Stimulated activated CD4-positive, alpha-beta T cell treated with anti-CD3 and anti-CD28 coated beads, Interleukin-15, amount 100 ng/mL, for 48 hours (primary cell): Measurements from ENCODE around the gene TRIM9.
A peak's percentile ranks its signal among the peaks of the same experiment; 100 is the strongest.

Source experiments
- DNase-seq, 2 donors: peaks; one replicate each; pipeline ENCODE4 v3.0.0-alpha.2; 2020; ENCODE audit warnings: low read depth in 2 of 2

TRIM9 gene

DNA sequence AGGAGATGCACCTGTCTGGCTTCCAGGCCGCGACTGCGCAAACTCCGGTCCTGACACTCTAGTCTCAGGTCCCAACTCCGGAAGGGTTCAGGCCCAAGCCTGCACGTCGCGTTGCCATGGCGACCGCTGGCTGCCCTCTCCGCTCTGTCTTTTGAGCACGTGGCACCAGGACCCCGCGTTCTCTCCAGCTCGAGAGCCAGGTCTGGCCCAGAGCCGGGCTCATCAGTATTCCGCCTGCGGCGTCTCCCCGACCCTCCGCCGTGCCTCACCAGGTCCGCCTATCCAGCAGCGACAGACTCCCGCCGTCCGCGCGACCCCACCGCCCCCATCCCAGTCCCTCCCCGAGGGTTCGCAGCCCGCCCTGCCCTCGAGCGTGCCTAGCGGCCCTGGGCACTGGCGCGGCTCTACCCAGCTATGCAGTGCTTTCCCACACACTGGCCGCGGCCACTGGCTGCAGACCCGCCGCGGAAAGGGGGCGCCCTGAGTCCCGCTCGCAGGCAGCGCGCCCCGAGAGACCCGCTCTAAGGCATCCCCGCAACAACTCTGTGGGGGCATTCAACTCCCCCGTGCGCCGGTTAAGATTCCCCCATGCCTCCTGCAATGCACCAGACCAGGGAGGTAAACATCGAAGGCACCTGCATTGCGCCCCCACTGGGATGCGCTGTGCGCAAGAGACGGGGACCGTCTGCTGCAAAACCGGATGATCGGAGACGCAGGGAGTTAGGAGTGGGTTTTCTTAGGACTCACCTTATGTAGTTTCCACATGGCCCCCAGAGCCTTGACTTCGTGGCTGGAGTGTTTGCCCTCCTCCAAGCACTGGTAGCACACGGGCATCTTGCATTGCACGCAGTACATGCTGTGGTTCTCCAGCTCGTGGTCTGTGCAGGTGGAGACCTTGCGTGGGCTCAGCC, 1.3 kb downstream of the TRIM9 start:
- peak in 1 of 2 donors; percentile 30 for DNase-seq

DNA sequence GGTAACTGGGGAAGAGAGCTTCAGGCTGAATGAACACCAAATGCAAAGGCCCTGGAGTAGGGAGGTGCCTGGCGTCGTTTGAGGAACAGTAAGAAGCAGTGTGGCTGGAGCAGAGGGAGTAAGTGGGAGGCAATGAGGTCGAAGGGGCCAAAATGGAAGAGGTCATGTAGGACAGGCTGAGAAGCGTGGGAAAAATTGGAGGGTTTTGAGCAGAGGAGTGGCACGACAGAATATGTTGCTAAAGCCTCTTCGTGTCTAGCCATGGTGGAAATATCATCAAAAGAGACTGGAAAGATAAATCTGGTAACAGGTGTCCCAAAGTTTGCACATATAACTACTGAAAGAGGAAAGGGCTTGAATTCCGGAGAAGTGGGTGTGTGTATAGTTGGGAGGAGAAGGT, 1.9 kb downstream of the TRIM9 start:
- DNase-seq = no peak

DNA sequence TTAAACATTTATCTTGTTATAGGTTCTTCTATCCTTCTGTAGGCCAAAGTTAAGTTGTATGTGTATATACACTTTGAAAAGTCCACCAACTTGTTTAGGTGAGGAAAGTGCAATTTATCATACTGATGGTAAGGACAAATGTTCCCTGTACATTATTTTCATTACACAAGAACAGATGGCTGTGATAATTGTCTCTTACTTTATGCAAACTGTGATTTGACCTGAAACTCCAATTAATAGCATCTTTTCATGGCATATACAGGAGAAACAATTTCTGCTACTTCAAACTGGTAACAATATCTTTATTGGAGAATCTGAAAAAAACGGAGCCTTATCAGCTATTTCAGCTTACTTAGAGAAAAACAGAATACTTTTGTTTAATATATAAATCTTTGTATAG, 5.6 kb downstream of the TRIM9 start:
- no peak for DNase-seq

DNA sequence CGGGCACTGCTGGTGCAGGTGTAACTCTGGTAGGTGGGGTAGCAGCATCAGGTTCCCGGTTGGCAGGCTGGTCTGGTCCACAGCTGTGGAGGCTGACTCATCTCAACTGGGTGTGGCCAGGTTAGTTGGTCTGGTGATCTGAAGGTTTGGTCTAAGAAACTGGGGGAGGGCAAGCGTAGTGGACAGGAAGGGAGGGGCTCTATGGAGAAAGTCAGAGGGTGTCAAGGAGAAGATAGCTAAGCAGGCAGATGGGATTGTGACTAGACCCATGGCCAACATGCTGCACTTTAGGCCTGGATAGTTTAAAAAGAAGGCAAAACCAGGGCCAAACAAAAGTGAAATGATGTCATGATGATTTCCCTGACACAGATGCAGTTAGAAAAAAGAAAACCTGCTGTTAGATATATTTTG, 7.9 kb downstream of the TRIM9 start:
- no peak for DNase-seq

DNA sequence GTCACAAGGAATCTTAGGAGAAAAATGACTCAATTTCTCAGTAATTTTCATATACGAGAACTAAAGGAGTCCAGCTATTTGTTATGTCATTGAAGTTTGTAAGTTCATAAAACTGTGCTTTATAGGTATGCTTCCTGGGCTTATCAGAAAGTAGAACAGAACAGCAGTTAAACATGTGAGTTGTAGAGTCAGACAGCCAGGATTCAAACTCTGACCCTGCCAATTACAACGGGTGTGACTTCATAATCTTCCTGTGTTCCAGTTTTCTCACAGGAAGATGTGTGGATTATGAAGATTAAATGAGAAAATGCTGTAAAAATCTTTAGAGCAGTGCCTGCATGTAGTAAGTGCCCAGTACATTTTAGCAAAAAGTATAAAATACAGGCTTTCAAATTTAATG, 8.9 kb downstream of the TRIM9 start:
- DNase-seq = no peak

DNA sequence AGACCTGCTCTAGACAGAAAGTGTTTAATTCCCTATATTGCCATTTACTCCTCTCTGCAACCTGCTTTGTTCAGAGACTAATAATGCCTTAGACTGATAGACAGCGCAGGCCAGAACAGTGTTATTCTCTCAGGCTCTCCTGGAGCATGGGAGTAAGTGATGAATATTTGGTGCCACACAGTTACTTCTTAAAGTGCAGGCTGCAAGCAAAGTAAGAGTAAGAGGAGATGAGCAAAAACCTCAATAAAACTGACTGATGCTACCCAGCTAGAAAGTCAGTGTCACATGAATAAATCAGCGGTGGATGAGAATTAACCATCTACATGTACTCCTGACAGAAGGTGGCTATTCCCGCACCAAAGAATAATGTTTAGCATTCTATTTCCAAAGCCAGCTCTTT, 9.9 kb downstream of the TRIM9 start:
- DNase-seq = no peak

DNA sequence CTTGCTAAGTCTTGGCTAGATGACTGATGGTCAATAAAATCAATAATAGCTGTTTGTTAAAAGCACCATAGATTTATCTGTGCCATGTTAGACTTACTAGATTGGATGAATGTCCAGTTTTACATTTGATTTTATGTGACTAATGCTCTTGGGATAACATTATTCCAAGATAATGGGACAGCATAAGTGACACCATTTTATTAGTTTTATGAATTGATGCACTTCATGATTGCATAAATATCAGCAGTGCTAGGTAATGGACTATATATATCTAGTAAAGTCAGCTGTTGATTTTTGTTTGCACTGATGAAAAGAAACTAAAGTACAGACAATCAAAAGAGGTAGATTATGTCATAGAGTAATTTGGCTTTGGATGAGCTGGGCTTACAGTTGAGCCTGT, 10.4 kb downstream of the TRIM9 start:
- DNase-seq = no peak

DNA sequence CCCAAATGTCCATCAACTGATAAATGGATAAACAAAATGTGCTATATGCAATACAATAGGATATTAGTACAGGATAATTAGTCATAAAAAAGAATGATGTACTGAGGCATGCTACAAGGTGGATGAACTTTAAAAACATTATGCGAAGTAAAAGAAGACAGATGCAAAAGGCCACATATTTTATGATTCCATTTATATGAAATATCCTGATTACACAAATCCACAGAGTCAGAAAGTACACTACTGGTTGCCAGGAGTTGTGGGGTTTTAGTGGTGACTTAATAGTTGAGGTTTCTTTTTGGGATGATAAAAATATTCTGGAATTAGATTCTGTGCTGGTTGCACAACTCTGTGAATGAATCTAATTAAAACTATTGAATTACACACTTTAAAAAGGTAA, 12.6 kb downstream of the TRIM9 start:
- no peak for DNase-seq

DNA sequence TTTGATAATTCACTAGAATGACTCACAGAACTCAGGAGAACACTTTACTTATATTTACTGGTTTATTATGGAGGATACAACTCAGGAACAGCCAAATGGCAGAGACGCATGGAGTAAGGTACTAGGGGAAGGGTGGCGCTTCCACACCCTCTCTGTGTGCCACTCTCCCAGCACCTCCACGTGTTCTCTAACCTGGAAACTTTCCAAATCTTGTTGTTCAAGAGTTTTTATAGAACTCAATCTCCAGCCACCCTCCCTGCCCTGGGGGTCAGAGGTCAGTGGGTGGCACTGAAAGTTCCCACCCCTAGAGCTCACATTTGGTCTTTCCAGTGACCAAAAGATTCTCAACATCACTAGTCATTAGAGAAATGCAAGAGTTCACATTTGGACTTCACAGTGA, 13.2 kb downstream of the TRIM9 start:
- no peak for DNase-seq

DNA sequence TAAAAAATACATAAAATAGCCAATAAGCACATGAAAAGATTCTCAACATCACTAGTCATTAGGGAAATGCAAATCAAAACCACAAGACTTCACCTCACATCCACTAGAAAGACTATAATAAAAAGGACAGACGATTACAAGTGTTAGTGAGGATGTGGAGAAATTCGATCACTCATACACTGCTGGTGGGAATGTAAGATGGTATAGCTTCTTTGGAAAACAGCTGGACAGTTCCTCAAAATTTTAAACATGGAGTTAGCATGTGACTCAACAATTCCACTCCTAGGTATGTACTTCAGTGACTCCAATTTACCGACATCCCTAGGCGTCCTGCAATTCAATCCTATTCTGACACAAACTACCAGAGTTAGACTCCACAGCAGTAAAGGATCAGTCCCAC, 13.7 kb downstream of the TRIM9 start:
- no peak for DNase-seq

DNA sequence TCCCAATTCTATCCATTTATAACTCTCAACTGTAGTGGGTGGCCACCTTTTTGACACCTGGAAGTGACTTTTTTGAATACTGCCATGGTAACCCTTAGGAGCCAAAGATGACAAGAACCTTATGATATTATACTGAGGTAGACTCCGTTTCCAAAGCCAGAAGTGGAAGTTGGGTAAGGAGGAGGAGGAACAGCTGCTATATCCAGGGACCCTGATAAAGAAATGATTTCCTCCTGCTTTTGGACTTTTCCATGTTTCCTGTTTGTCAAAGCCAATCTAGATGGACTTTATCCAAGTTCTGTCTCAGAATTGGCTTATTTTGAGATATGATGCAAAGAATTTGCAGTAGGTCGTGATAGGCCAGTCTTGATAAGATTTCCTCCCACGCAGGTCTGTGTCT, 14.3 kb downstream of the TRIM9 start:
- DNase-seq = no peak

DNA sequence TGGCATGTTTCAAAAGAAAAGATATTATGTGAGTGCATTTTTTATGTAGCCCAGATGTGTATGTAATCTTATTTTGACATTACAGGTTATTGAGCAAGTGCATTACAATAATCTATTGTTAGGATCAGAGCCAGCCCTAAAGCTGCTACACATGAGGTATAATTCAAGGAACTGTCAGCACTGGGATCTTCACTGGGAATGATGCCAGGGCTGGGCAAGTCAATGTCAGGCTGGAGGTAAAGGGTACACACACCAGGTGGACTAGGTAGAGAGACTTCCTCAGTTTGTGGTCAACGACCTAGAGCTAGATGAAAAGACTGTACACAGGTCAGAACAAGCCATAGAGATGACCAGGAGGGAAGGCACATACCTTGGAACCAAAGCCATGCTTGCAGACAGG, 15.4 kb downstream of the TRIM9 start:
- no peak for DNase-seq

DNA sequence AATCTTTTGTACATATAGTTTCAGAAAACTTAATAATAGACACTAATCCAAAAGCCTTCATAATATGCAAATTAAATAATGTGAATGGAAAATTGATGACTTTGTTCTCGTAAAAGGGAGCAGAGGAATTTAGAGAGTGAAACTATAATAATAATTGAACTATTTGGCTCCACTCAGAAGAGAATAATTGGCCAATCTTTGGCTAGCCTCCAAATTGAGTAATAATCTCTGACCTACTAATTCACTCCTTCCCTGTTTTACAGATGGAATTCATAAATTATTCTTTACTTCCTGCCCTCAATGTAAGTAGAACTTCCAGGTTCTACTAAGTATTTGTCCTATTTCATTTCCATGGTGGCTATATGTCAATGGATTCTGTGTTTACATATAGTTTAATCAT, 15.8 kb downstream of the TRIM9 start:
- DNase-seq = no peak

DNA sequence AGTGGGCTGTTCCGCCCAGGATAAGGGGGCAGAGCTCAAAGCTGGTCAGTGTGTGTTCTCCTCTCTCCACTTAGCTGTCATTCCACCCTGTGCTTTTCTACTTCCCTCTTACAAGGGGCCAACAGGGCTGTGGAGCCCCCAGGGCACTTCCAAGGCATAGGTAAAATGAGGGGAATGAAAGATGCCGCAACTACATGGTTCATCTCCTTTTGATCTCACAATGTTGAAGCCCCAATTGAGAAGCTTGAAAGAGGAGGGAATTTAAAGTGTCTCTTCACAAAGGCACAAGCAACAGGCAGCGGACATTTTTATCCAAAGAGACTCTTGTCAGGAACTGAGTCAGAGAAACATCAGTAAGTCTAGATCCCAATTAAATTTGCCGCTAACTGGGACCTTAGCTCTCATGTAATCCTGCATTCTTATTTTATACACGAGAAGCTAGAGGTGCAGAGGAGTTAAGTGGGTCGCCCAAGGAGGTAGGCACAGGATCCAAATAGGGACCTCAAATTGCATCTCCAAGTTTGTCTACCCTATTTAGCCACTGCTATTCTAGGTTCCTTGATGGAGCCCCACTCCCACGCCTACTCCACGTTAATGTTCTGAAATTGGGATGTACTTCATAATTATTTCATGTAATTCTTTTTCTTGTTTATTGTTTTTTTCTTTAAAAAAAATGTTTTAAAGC, 20.1 kb downstream of the TRIM9 start:
- no peak for DNase-seq

DNA sequence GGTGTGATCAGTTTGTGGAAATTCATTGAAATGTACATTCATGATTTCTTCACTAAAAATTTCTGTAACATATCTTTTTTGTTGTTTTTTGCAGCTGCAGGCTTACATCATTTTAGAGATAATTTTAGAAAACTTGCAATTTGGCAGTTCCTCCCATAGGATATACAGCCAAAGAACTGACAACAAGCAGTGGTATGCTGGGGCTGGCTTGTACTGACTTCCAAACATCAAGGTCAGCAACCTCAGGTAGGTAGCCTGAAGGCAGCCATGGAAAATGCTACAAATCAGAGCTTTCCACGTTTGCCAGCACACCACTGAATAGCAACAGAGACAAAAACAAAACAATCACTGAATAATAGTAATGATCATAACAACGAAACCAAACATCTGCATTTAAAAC, 21.2 kb downstream of the TRIM9 start:
- no peak for DNase-seq

DNA sequence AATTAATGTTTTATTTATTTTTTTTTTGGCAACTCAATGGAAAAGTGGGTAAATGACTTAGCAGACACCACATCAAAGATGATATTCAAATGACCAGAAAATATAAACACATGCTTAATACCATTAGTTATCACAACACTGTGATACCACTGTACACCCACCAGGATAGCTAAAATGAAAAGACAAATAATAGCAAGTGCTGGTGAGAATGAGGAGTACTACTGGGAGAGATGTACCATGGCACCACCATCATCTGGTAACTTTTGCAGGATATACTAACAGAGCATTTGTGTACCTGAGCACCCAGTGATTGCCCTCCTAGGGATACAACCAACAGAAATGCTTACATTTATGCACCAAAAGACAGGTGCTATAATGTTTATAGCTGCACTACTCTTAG, 21.9 kb downstream of the TRIM9 start:
- DNase-seq = no peak

DNA sequence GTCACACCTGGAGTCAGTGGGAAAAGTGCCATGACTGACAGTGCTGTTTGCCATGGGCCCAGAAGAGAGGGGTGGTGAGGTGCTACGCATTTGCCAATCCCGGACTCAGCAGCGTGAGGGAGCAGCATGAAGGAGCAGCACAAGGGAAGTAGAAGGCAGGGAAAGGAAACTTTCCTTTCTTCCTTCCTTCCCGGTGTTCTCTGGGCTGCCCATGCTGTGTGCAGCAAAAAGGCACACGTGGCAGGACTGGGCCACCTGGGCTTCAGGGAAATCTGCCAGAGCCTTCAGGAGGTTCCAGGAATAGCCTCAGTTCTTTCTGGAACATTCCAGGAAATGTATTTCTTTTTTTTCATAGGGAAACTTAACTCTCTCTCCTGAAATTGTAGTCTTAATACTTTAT, 23.0 kb downstream of the TRIM9 start:
- no peak for DNase-seq

DNA sequence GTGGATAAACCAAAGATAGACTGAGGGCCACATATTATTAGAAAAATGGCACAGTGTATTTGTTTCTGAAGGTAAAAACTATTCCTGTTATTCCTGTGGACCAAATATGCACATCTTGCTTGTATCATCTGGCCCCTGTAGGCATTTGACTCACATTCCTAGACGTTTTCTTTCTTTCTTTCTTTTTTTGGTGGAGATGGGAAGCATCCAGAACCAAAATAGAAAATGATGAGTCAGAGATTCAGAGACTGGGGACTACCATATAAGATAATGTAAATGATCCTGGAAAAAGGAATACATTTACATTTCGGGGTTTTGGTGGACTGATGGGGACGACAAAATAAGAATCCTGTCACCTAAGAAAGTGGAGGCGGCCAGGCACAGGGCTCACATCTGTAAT, 24.2 kb downstream of the TRIM9 start:
- no peak for DNase-seq

DNA sequence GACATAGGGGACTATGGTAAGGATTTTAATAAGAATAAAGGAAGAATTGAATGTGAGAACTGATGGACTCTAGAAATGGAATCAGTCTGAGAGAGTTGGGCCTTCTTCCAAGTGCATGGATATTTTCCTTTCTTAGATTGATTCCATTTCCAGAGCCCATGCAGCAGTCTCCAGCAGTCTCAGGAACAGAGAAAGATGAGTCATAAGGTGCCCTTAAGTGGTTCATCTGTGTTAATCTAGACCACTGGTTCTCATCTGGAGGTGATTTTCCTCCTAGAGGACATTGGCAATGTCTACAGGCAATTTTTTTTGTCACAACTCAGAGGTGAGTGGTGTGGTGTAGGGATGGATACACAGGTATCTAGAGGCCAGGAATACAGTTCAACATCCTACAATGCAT, 25.9 kb downstream of the TRIM9 start:
- DNase-seq = no peak

DNA sequence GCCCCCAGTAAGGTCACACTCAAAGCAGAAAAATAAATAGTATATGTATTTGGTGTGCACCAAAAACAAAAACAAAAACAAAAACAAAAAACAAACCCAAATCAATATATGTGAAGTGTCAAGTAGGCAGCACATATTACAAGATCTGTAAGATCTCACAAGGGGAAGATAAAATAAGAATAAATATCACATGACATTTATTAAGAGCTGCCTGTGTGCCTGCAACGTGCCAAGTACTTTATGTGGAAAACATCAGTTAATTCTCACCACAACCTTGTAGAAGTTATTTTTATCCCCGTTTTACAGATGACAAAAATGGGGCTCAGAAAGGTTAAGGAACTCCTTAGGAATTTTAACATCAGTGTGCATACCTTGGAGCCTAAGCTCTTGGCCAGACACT, 26.6 kb downstream of the TRIM9 start:
- DNase-seq = no peak

DNA sequence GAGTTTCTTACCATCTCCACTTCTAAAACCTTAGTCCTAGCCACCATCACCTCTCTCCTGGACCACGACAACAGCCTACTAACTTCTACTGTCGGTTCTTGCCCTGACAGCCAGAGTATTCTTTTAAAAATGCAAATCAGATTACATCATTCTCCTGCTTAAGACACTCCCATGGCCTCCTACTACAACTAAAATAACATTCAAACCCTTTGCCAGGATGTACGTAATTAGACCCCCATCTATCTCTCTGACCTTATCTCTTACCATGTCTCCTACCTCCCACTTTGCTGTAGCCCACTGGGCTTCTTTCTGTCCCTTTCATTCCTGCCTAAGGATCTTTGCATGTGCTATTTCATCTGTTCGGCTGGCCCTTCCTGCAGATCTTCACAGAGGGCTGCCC, 27.6 kb downstream of the TRIM9 start:
- no peak for DNase-seq

DNA sequence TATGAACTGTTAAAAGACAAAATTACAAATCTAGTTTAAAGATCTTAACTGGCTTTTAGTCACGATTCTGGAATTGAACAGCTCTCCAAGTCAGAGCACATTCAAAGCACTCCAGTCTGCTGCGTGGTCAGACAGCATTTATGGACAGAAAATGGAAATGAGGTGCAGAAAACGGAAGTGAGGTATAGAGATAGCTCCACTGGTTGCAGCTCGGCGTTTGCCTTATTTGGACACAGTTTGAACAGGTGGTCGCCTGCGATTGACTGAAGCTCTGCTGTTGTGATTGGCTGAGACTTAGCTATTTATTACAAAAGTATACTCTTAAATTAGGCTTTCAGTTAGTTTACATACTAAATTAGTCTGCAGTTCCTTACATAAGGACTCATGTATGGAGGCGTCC, 28.3 kb downstream of the TRIM9 start:
- DNase-seq = no peak

DNA sequence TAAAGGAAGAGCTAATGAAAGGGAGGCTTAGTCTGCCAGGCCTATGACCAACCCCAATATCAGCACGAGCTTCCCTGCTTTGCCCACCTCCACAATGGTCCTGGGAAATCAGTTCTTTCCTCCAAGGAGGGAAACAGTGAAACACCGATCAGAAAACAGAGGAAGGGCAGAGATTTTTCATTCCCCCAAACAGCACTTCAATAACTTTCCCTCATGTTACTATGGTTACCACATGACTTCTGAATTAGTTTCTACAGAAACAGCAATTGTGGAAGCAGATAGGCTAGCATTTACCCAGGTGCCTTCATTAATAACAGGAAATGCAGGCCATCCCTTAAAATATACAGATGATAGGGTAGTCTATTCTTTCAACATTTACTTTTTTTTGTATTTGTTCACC, 35.9 kb downstream of the TRIM9 start:
- DNase-seq = no peak

DNA sequence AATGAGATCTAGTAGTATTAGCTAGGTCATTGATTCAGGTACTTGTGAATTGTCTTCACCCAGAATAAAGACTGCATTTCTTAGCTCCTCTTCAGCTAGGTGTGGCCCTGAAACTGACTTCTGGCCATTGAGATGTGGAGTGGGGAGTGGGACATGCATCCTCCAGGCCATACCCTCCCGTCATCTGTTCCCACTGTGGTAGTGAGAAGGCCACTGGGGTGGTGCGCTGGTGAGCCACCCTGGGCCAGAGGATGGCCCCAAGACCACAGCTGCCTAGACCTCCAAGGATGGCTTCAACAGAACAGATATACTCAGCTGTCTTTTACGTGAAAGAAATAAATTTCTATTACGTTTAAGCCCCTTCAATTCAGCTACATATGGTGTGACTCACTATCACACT, 36.5 kb downstream of the TRIM9 start:
- DNase-seq = no peak
